Neuronal stem cell (in vitro differentiated cells): Measurements from ENCODE around the gene MIER3.

ENCODE experiments used
- DNase-seq: peaks from one replicate; pipeline ENCODE4 v3.0.0-alpha.2; 2013; ENCODE audit warnings: low spot score
- H2AFZ ChIP-seq: one replicate; pipeline ENCODE4 v1.6.1; 2013; ENCODE audit warnings: mild to moderate bottlenecking, low read length, inconsistent platforms
- H2AK5ac ChIP-seq: 2 replicates; pipeline ENCODE4 v1.6.1; 2013; ENCODE audit warnings: low read depth, mild to moderate bottlenecking, inconsistent platforms, low read length, moderate library complexity, mixed read lengths
- H2BK120ac ChIP-seq: 2 replicates; pipeline ENCODE4 v1.6.1; 2013; ENCODE audit warnings: low read depth, mild to moderate bottlenecking, inconsistent platforms, low read length, moderate library complexity, mixed read lengths
- H2BK12ac ChIP-seq: one replicate; pipeline ENCODE4 v1.6.1; 2013; ENCODE audit warnings: low read length, inconsistent platforms
- H2BK15ac ChIP-seq: 2 replicates; pipeline ENCODE4 v1.6.1; 2013; ENCODE audit warnings: mild to moderate bottlenecking, low read length, inconsistent platforms, mixed read lengths
- H2BK5ac ChIP-seq: one replicate; pipeline ENCODE4 v1.6.1; 2013; ENCODE audit warnings: inconsistent platforms, mild to moderate bottlenecking, low read length, moderate library complexity
- H3K14ac ChIP-seq: one replicate; pipeline ENCODE4 v1.6.1; 2013; ENCODE audit warnings: low read length, inconsistent platforms
- H3K18ac ChIP-seq: 2 replicates; pipeline ENCODE4 v1.6.1; 2013; ENCODE audit warnings: low read length, inconsistent platforms
- H3K23ac ChIP-seq: 2 replicates; pipeline ENCODE4 v1.6.1; 2013; ENCODE audit warnings: low read depth, mild to moderate bottlenecking, mixed read lengths, low read length, inconsistent platforms; ENCODE audit not compliant: poor library complexity
- H3K27ac ChIP-seq: replicated peaks from 3 replicates; pipeline ENCODE4 v1.5.1; 2013; ENCODE audit warnings: low read length, inconsistent platforms
- H3K27me3 ChIP-seq, 3 experiments: 2 replicates each; pipeline ENCODE4 v1.6.1; 2013; ENCODE audit warnings: low read length in 3 of 3, mild to moderate bottlenecking in 2 of 3, inconsistent platforms in 1 of 3, low read depth in 1 of 3, mixed read lengths in 1 of 3, moderate library complexity in 1 of 3; ENCODE audit not compliant: control insufficient read depth in 3 of 3, insufficient read depth in 3 of 3
- H3K36me3 ChIP-seq, 2 donors: replicated peaks in 1 of 2; 2 replicates each; pipeline ENCODE4 v1.6.1; 2013; ENCODE audit warnings: low read length in 2 of 2; ENCODE audit not compliant: control insufficient read depth in 2 of 2, insufficient read depth in 2 of 2
- H3K4ac ChIP-seq: 2 replicates; pipeline ENCODE4 v1.6.1; 2013; ENCODE audit warnings: inconsistent platforms, mild to moderate bottlenecking, low read length, moderate library complexity
- H3K4me1 ChIP-seq, 2 donors: 1 replicate in 1 of 2; 2 replicates in 1 of 2; pipeline ENCODE4 v1.6.1; 2013; ENCODE audit warnings: low read length in 2 of 2, low read depth in 1 of 2; ENCODE audit not compliant: control insufficient read depth in 2 of 2, insufficient read depth in 1 of 2
- H3K4me2 ChIP-seq: one replicate; pipeline ENCODE4 v1.6.1; 2013; ENCODE audit warnings: mild to moderate bottlenecking, low read length, inconsistent platforms; ENCODE audit not compliant: insufficient read depth, poor library complexity, severe bottlenecking
- H3K4me3 ChIP-seq, 2 donors: 2 replicates each; pipeline ENCODE4 v1.5.1; 2013; ENCODE audit warnings: low read length in 2 of 2, mild to moderate bottlenecking in 2 of 2, inconsistent platforms in 1 of 2, moderate library complexity in 1 of 2
- H3K79me1 ChIP-seq: one replicate; pipeline ENCODE4 v1.6.1; 2013; ENCODE audit warnings: low read depth, mild to moderate bottlenecking, inconsistent platforms, low read length, moderate library complexity
- H3K9ac ChIP-seq: one replicate; pipeline ENCODE4 v1.6.1; 2013; ENCODE audit warnings: mild to moderate bottlenecking, low read depth, low read length, inconsistent platforms; ENCODE audit not compliant: poor library complexity
- H3K9me3 ChIP-seq, 2 donors: replicated peaks in 1 of 2; 2 replicates each; pipeline versions ENCODE3 to v1.6.1; 2013; ENCODE audit warnings: low read length in 2 of 2, mild to moderate bottlenecking in 2 of 2, inconsistent platforms in 1 of 2, low read depth in 1 of 2, mixed read lengths in 1 of 2, moderate library complexity in 1 of 2; ENCODE audit not compliant: control insufficient read depth in 2 of 2, insufficient read depth in 1 of 2
- H4K8ac ChIP-seq: one replicate; pipeline ENCODE4 v1.6.1; 2013; ENCODE audit warnings: low read depth, mild to moderate bottlenecking, inconsistent platforms, low read length, moderate library complexity
- H4K91ac ChIP-seq: one replicate; pipeline ENCODE4 v1.6.1; 2013; ENCODE audit warnings: low read length, low read depth, mild to moderate bottlenecking, inconsistent platforms; ENCODE audit not compliant: poor library complexity
- WGBS, 2 donors: extraction: QIAGEN DNeasy Blood & Tissue Kit; methylation state at CpG; one replicate each; pipeline ENCODE4 v1.1.7; 2013; ENCODE audit warnings: missing lambda C conversion rate in 2 of 2, mixed read lengths in 1 of 2; ENCODE audit not compliant: insufficient read length in 2 of 2, insufficient replicate concordance in 1 of 2; ENCODE audit errors: extremely low coverage in 2 of 2; 5-methylcytosine and 5-hydroxymethylcytosine counted together

The MIER3 gene

DNA sequence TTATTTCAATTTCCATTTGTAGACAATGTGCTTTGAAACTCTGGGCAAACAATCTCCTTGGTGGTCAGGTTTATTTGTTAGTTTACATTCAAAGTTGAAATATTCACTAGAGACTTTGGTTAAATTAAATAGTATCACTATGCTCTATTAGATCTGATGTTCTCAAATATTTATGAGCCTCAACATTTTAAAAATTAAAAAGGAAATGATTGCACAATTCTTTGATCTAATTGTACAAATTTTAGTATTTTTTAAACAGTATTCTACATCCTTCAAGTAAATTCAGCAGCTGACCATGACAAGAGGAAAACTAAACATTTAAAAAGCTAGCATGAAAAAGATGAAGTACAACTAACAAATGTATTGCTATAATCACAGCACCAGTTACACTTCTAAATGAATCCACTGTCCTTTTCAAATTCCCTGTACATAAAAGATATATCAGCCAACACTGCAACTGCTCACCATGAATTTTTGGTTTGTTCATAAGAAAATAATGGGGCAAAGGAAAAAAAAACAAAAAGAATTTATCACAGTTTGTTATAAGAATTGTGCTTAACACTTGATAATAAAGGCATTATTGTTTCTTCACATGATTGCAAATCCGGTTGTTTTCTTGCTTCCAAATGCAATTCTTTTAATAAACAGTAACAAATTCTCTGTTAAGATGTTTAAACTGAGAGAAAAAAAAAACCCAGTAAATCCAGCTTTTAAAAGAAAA, 31.8 kb downstream of the MIER3 start:
- Histone ChIP-seq H3K23ac (no peak overlapping the region), H2AK5ac (no peak overlapping the region), H3K36me3 (peaks cover 19 to 94% of the 10 kb centered on the region in 2 donors)

DNA sequence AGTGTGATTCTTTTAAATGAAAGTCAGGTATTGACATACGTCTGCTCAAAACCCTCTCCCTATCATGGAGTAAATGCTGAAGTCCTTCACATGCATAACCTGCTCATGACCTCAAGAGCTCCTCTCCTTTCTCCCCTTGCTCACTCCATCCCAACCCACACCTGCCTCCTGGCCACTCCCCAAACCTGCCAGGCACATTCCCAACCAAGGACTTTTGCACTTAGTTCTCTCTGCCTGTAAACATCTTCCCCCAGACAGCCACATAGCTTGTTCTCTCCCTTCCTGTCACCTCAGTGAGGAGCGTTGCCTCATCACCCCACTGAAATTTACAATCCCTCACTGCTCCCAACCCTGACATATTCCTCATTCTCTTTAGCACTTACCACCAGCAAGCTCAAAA, 33.9 kb downstream of the MIER3 start:
- Histone ChIP-seq H2BK12ac (no peak overlapping the region), H3K9me3 (peaks cover 4 to 7% of the 10 kb centered on the region in 2 donors), H3K14ac (no peak overlapping the region), H3K9ac (no peak overlapping the region), H3K23ac (no peak overlapping the region), H2AK5ac (no peak overlapping the region), H3K27me3 (no peaks in the 10 kb centered on the region), H3K4me3 (no peak overlapping the region), H2BK120ac (no peak overlapping the region), H4K91ac (no peak overlapping the region), H3K79me1 (no peaks in the 10 kb centered on the region), H3K4me2 (no peak overlapping the region), H4K8ac (no peak overlapping the region), H3K36me3 (peaks cover 9 to 89% of the 10 kb centered on the region in 2 donors), H3K4me1 (no peaks in the 10 kb centered on the region), H2BK15ac (no peak overlapping the region), H3K18ac (no peak overlapping the region), H3K27ac (no peak overlapping the region), H3K4ac (no peak overlapping the region), H2AFZ (no peak overlapping the region), H2BK5ac (no peak overlapping the region)
- no peak for DNase-seq
- no CpG with 5 or more reads among the region's 2 CpGs for WGBS, 2 donors

More for the DNA sequence above, 31.8 kb downstream of the MIER3 start:
- Histone ChIP-seq H3K4me3 (no peak overlapping the region), H2BK12ac (no peak overlapping the region), H3K4ac (no peak overlapping the region), H2BK120ac (no peak overlapping the region), H3K9ac (no peak overlapping the region), H2BK5ac (no peak overlapping the region), H4K8ac (no peak overlapping the region), H3K4me2 (no peak overlapping the region), H3K9me3 (peaks cover 12 to 28% of the 10 kb centered on the region in 2 donors), H3K27me3 (no peaks in the 10 kb centered on the region), H2AFZ (no peak overlapping the region), H2BK15ac (no peak overlapping the region), H4K91ac (no peak overlapping the region), H3K4me1 (no peaks in the 10 kb centered on the region), H3K14ac (no peak overlapping the region), H3K27ac (no peak overlapping the region), H3K18ac (no peak overlapping the region), H3K79me1 (no peaks in the 10 kb centered on the region)
- DNase-seq = no peak
- no CpG with 5 or more reads among the region's 1 CpG for WGBS, 2 donors

DNA sequence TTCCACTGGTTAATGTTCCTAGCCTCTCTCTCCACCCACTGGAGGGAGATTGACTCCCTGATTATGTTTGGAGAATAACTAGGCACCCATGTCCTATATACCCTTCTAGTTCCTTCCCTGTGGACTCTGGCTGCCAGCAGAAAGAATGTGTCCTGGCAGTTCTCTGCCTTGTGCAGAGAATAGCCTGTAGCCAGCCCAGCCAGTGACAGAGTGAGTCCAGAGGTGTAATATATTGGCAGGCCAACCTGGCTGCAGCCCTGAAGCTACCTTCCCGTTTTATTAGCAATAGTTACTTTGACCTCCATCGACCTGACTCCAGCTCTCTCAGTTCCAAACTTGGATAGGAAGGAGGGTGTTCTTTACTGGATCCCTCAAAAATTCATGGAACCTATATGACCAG, 34.4 kb downstream of the MIER3 start:
- Histone ChIP-seq H3K4me1 (no peaks in the 10 kb centered on the region), H3K36me3 (peaks cover 4 to 89% of the 10 kb centered on the region in 2 donors)
- WGBS, 2 donors = no CpG with 5 or more reads among the region's 2 CpGs

DNA sequence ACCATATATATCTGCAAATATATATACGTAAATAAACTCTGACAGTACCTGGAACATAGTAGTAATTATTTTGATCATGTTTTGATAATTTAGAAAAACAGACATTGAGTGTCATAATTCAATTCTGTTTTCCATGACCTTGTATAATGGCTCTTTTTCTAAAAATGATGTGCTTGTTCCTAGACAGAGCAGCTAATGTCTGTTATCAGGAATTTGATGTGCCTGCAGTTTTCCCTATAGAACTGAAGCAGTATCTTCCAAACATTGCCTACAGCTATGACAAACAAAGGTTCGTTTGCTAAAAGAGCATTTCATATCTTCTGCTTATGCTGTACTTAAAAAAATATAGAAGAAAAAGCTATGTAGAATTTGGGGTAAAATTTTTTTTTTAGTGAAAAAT, 37.2 kb downstream of the MIER3 start:
- no peak overlapping the region for H3K9ac ChIP-seq
- H3K23ac ChIP-seq = no peak overlapping the region
- no peak for DNase-seq
- no peak overlapping the region for H2BK15ac ChIP-seq
- no peak overlapping the region for H4K91ac ChIP-seq
- no peak overlapping the region for H3K4me3 ChIP-seq
- H2AK5ac ChIP-seq = no peak overlapping the region
- WGBS, 2 donors = no CpG with 5 or more reads among the region's 2 CpGs
- H3K79me1 ChIP-seq = no peaks in the 10 kb centered on the region
- H3K4ac ChIP-seq = no peak overlapping the region
- H3K27me3 ChIP-seq = no peaks in the 10 kb centered on the region
- peaks cover 3 to 5% of the 10 kb centered on the region in 2 donors for H3K4me1 ChIP-seq
- peaks cover 0 to 62% of the 10 kb centered on the region in 2 donors for H3K36me3 ChIP-seq
- H3K14ac ChIP-seq = no peak overlapping the region
- H3K9me3 ChIP-seq = no peaks in the 10 kb centered on the region
- no peak overlapping the region for H3K4me2 ChIP-seq
- no peak overlapping the region for H2AFZ ChIP-seq
- H2BK5ac ChIP-seq = no peak overlapping the region
- H4K8ac ChIP-seq = no peak overlapping the region
- no peak overlapping the region for H2BK120ac ChIP-seq
- no peak overlapping the region for H3K27ac ChIP-seq
- H3K18ac ChIP-seq = no peak overlapping the region
- H2BK12ac ChIP-seq = no peak overlapping the region

More for the DNA sequence above, 34.4 kb downstream of the MIER3 start:
- Histone ChIP-seq H4K8ac (no peak overlapping the region), H3K4me3 (no peak overlapping the region), H3K27me3 (no peaks in the 10 kb centered on the region), H2AFZ (no peak overlapping the region), H3K4ac (no peak overlapping the region), H3K14ac (no peak overlapping the region), H2AK5ac (no peak overlapping the region), H3K18ac (no peak overlapping the region), H2BK5ac (no peak overlapping the region), H4K91ac (no peak overlapping the region), H3K27ac (no peak overlapping the region), H2BK12ac (no peak overlapping the region), H3K4me2 (no peak overlapping the region), H3K9me3 (peaks cover under 1 to 2% of the 10 kb centered on the region in 2 donors), H3K23ac (no peak overlapping the region), H3K9ac (no peak overlapping the region), H2BK15ac (no peak overlapping the region), H2BK120ac (no peak overlapping the region), H3K79me1 (no peaks in the 10 kb centered on the region)
- no peak for DNase-seq
